Suprapubic skin (tissue), 4 donors: ENCODE measurements around the gene CDC14A. TPM values are rescaled to one million over a fixed set of nuclear protein-coding genes. Genes with fewer than 3 reads are reported as not detected.
"Not testable (repeated sequence)": the region's sequence is repeated elsewhere in the genome, so short reads cannot be mapped to it uniquely, and the experiment has no call there.

ENCODE experiments used
- DNase-seq, 2 donors: peaks; one replicate each; pipeline ENCODE4 v3.0.0-alpha.2; 2019; ENCODE audit warnings: low spot score in 2 of 2
- H3K27ac ChIP-seq: fragments of 200-600 bp; sonication (generic); one replicate; pipeline ENCODE4 v1.5.1; 2019
- H3K27me3 ChIP-seq: fragments of 200-600 bp; sonication (generic); one replicate; pipeline ENCODE4 v1.5.1; 2019
- H3K36me3 ChIP-seq: fragments of 200-600 bp; sonication (generic); one replicate; pipeline ENCODE4 v1.5.1; 2019
- H3K4me1 ChIP-seq: fragments of 200-600 bp; sonication (generic); one replicate; pipeline ENCODE4 v1.5.1; 2019
- H3K4me3 ChIP-seq: fragments of 200-600 bp; sonication (generic); one replicate; pipeline ENCODE4 v1.5.1; 2019; ENCODE audit warnings: mild to moderate bottlenecking
- H3K9me3 ChIP-seq: fragments of 200-600 bp; sonication (generic); one replicate; pipeline ENCODE4 v1.5.1; 2019
- CTCF ChIP-seq, 2 donors: fragments of 200-600 bp in 1 of 2; fragments of 450-650 bp in 1 of 2; sonication (generic) in 1 of 2; IDR thresholded peaks; one replicate each; pipeline ENCODE4 v1.5.1; 2016 to 2019; ENCODE audit warnings: antibody characterized with exemption in 2 of 2, mild to moderate bottlenecking in 1 of 2, moderate library complexity in 1 of 2
- EP300 ChIP-seq: sonication (generic); formaldehyde crosslinking; IDR thresholded peaks from one replicate; pipeline ENCODE4 v1.6.1; 2017; ENCODE audit warnings: antibody characterized with exemption
- POLR2A ChIP-seq, 2 donors: fragments of 450-650 bp; IDR thresholded peaks; one replicate each; pipeline ENCODE4 v1.6.1; 2017; ENCODE audit warnings: antibody characterized with exemption in 2 of 2, mild to moderate bottlenecking in 2 of 2, moderate library complexity in 2 of 2
- POLR2AphosphoS5 ChIP-seq, 3 donors: sonication (generic); formaldehyde crosslinking; IDR thresholded peaks; one replicate each; pipeline ENCODE4 v1.6.1; 2017; ENCODE audit warnings: antibody characterized with exemption in 3 of 3
- WGBS: methylation state at CpG from one replicate; pipeline ENCODE4 v1.1.5; 2018; 5-methylcytosine and 5-hydroxymethylcytosine counted together
- total RNA-seq, 4 donors: library from RNA; depleted of rRNA; stranded (reverse); fragments of >200 nt; gene quantifications; one replicate each; pipeline ENCODE4 v1.1.0, GENCODE V29; 2016

Gene CDC14A
- total RNA-seq, 4 donors from 2014 or later: 9.9 to 22.8 (median 17.5) TPM

DNA sequence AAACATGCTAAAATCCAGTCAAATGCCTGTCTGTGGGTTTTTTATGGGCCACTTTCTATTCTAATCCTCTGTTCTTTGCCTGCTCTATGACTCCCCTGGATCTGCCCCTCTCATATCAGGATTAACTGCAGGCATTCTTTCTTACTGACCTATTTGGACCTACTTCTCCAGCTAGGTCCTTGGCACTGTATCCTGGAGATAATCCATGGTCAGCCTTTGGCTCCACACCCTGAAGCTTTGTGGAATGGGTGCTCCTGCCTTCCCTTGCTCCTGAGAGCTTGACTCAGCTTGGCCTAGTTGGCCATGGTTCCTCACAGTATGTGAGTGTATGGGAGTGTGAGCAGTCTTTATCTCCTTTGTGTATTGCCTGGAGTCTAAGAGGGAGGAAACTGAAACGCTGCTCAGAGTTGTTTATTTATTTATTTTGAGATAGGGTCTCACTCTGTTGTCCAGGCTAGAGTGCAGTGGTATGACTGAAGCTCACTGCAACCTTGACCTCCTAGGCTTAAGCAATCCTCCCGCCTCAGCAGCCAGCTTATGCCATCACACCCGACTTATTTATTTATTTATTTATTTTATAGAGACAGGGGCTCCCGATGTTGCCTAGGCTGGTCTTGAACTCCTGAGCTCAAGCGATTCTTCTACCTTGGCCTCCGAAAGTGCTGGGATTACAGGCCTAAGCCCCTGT lies 28.7 kb upstream of the CDC14A start:
- Histone ChIP-seq H3K27ac (no peak overlapping the region), H3K9me3 (no peaks in the 10 kb centered on the region), H3K36me3 (no peaks in the 10 kb centered on the region), H3K27me3 (no peaks in the 10 kb centered on the region), H3K4me1 (no peaks in the 10 kb centered on the region), H3K4me3 (no peak overlapping the region)
- WGBS: 93% methylated on average over 6 of the region's 6 CpGs
- no peak for DNase-seq
- TF ChIP-seq EP300 (no peak), POLR2AphosphoS5 (IDR thresholded peaks at IDR 0.05) (no peak), POLR2A (IDR thresholded peaks at IDR 0.05) (no peak), CTCF (IDR thresholded peaks at IDR 0.05) (no peak)

- Histone ChIP-seq H3K27me3 (no peaks in the 10 kb centered on the region), H3K4me3 (no peak overlapping the region), H3K27ac (no peak overlapping the region), H3K36me3 (no peaks in the 10 kb centered on the region), H3K9me3 (no peaks in the 10 kb centered on the region), H3K4me1 (no peaks in the 10 kb centered on the region)
- no peak for DNase-seq
- WGBS: 69% methylated on average over 7 of the region's 7 CpGs
- TF ChIP-seq CTCF (IDR thresholded peaks at IDR 0.05): no peak
- no peak for TF ChIP-seq POLR2A (IDR thresholded peaks at IDR 0.05)
- no peak for TF ChIP-seq POLR2AphosphoS5 (IDR thresholded peaks at IDR 0.05)
- no peak for TF ChIP-seq EP300
These were observed 26.6 kb upstream of the CDC14A start for GRCh38 chr1:100325415-100326324.

DNA sequence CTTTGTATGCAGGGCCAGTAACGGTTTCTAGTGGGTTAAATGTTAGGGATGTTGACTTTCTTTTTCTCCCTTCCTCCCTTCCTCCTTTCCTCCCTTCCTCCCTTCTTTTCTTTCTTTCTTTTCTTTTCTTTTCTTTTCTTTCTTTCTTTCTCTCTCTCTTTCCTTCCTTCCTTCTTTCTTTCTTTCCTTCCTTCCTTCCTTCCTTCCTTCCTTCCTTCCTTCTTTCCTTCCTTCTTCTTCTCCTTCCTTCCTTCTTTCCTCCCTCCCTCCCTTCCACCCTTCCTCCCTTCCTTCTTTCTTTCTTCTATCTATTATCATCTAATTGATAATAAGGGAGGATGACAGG lies 26.0 kb upstream of the CDC14A start:
- not testable (repeated sequence) for H3K9me3 ChIP-seq, H3K27ac ChIP-seq, H3K4me3 ChIP-seq, H3K36me3 ChIP-seq, H3K4me1 ChIP-seq, H3K27me3 ChIP-seq, DNase-seq
- WGBS: 88% methylated on average over 1 of the region's 1 CpG

- Histone ChIP-seq H3K36me3 (no peaks in the 10 kb centered on the region), H3K4me1 (no peaks in the 10 kb centered on the region), H3K27me3 (no peaks in the 10 kb centered on the region), H3K9me3 (no peaks in the 10 kb centered on the region), H3K27ac (no peak overlapping the region), H3K4me3 (no peak overlapping the region)
- 88% methylated on average over 1 of the region's 1 CpG for WGBS
- no peak for DNase-seq
- no peak for TF ChIP-seq EP300
- TF ChIP-seq POLR2AphosphoS5 (IDR thresholded peaks at IDR 0.05): no peak
- no peak for TF ChIP-seq POLR2A (IDR thresholded peaks at IDR 0.05)
- TF ChIP-seq CTCF (IDR thresholded peaks at IDR 0.05): no peak
These were observed 24.2 kb upstream of the CDC14A start for GRCh38 chr1:100328133-100328532.

DNA sequence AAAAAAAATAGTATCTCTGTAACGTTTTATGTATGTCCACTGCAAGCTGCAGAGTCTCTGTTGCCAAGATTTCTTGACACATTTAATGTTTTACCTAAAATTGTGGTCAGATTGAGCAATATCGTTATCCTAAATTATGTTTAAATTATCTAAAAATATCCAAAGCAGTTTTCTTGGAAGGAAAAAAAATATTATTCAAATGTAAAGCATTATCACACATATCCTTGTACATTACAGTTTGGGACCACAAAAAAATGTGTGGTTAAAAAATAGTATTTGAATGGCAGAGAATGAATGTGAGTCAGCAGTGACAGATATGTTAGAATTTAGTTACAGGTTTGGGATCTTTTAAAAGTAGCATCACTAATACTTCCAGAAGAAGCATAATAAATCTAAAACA lies 21.2 kb upstream of the CDC14A start:
- DNase-seq, H3K36me3 ChIP-seq, H3K4me3 ChIP-seq, H3K27me3 ChIP-seq, H3K9me3 ChIP-seq, H3K4me1 ChIP-seq, H3K27ac ChIP-seq: not testable (repeated sequence)
- 33% methylated on average over 2 of the region's 2 CpGs for WGBS

- Histone ChIP-seq H3K27me3 (no peaks in the 10 kb centered on the region), H3K36me3 (no peaks in the 10 kb centered on the region), H3K4me1 (no peaks in the 10 kb centered on the region), H3K4me3 (no peak overlapping the region), H3K9me3 (no peaks in the 10 kb centered on the region), H3K27ac (no peak overlapping the region)
- no peak for DNase-seq
- 92% methylated on average over 9 of the region's 9 CpGs for WGBS
- no peak for TF ChIP-seq POLR2AphosphoS5 (IDR thresholded peaks at IDR 0.05)
- no peak for TF ChIP-seq EP300
- no peak for TF ChIP-seq POLR2A (IDR thresholded peaks at IDR 0.05)
These were observed 20.0 kb upstream of the CDC14A start for GRCh38 chr1:100332331-100332730.
